Ovary (tissue), 9 donors: ENCODE data around the gene ALX3. TPM values are rescaled to one million over a fixed set of nuclear protein-coding genes. Genes with fewer than 3 reads are reported as not detected.

ENCODE experiments used
- DNase-seq, 5 donors: peaks; one replicate each; pipeline ENCODE4 v3.0.0-alpha.2; 2019 to 2020
- H3K27ac ChIP-seq, 2 donors: fragments of 200-600 bp; one replicate each; pipeline versions ENCODE4 v1.5.1 to v1.8.0; 2019 to 2022
- H3K27me3 ChIP-seq: fragments of 200-600 bp; one replicate; pipeline ENCODE4 v1.8.0; 2022
- H3K36me3 ChIP-seq: fragments of 200-600 bp; sonication (generic); one replicate; pipeline ENCODE4 v1.5.1; 2019
- H3K4me1 ChIP-seq: one replicate; pipeline ENCODE4 v1.8.1; 2013; ENCODE audit warnings: mild to moderate bottlenecking, moderate library complexity; ENCODE audit not compliant: insufficient read depth
- H3K4me3 ChIP-seq: fragments of 200-600 bp; sonication (generic); one replicate; pipeline ENCODE4 v1.5.1; 2017
- H3K9me3 ChIP-seq, 2 donors: fragments of 200-600 bp in 1 of 2; sonication (generic) in 1 of 2; one replicate each; pipeline versions ENCODE4 v1.5.1 to v1.8.1; 2013 to 2019; ENCODE audit warnings: mild to moderate bottlenecking in 1 of 2, moderate library complexity in 1 of 2
- CTCF ChIP-seq, 3 donors: fragments of 450-650 bp in 2 of 3; fragments of 200-600 bp in 1 of 3; IDR thresholded peaks; one replicate each; pipeline versions ENCODE4 v1.5.1 to v1.8.0; 2016 to 2022; ENCODE audit warnings: antibody characterized with exemption in 3 of 3, mild to moderate bottlenecking in 1 of 3
- EP300 ChIP-seq: sonication (generic); formaldehyde crosslinking; IDR thresholded peaks from one replicate; pipeline ENCODE4 v1.6.1; 2017; ENCODE audit warnings: antibody characterized with exemption
- POLR2A ChIP-seq: fragments of 450-650 bp; IDR thresholded peaks from one replicate; pipeline ENCODE4 v1.6.1; 2017; ENCODE audit warnings: antibody characterized with exemption, mild to moderate bottlenecking, moderate library complexity
- WGBS, 3 donors: extraction: QIAGEN DNeasy Blood & Tissue Kit in 1 of 3; methylation state at CpG; one replicate each; pipeline versions ENCODE4 v1.1.5 to v1.1.7; 2013 to 2017; 5-methylcytosine and 5-hydroxymethylcytosine counted together
- intact Hi-C, 4 donors: fragments of 100-400 bp; cut with DNase I; formaldehyde crosslinking; loops; one replicate each; pipeline versions ENCODE4 v1.11.0 to v1.15.1; 2022 to 2023
- polyA plus RNA-seq, 2 donors: library from polyadenylated mRNA; stranded (reverse); fragments of 200-250 nt in 1 of 2; fragments of 350-450 nt in 1 of 2; fragmentation: Illumina TruSeq in 1 of 2; extraction: RNeasy Lipid Tissue Mini Kit (QIAGEN cat#74804) in 1 of 2; gene quantifications; one replicate each; pipeline ENCODE4 v1.2.3, GENCODE V29; 2013 to 2014
- total RNA-seq, 7 donors: library from RNA; depleted of rRNA in 2 of 7; stranded (reverse); fragments of >200 nt in 2 of 7; fragmentation: NEBNext Ultra II Directional in 3 of 7; extraction: Animal tissue kit (Norgen Biotek cat#: 25700) in 3 of 7; gene quantifications; one replicate each; pipeline versions ENCODE4 v1.1.0 to v1.2.4, GENCODE V29; 2016 to 2023
- donor health status: DM: no; HTN: no; CAD: no; lungs with moderate emphysema.
- donor health status: DM: no; HTN: no; CAD: no.
- donor health status: Bipolar disorder and iron deficiency.
- donor health status: DM: yes; HTN: yes; CAD: no.
- donor health status: DM: no; HTN: no; CAD: no.
- donor health status: DM: yes; HTN: yes; CAD: no.

ALX3 gene
- total and polyA plus RNA-seq, 9 donors: 0.12 to 0.43 (median 0.36) TPM; not detected in 4

- H3K9me3 ChIP-seq: no peaks in the 10 kb centered on the region
- H3K27ac ChIP-seq: no peak overlapping the region
- no peak overlapping the region for H3K4me3 ChIP-seq
- no peaks in the 10 kb centered on the region for H3K36me3 ChIP-seq
- WGBS, 3 donors: 90 to 91% (median 90%) methylated on average over 4 of the region's 4 CpGs
- TF ChIP-seq EP300 (no peak), POLR2A (no peak), CTCF (IDR thresholded peaks at IDR 0.05) (no peak)
- H3K27me3 ChIP-seq: no peaks in the 10 kb centered on the region
- no peaks in the 10 kb centered on the region for H3K4me1 ChIP-seq
- no peak for DNase-seq
- intact Hi-C loops: no loop called here
Measured at GRCh38 chr1:110024613-110025012, 45.9 kb downstream of the ALX3 start.

GRCh38 chr1:110021285-110021684, 49.2 kb downstream of the ALX3 start:
- no peak for TF ChIP-seq EP300
- no peak for TF ChIP-seq CTCF (IDR thresholded peaks at IDR 0.05)
- TF ChIP-seq POLR2A: no peak
- no peak for DNase-seq
- WGBS, 3 donors: 42 to 62% (median 54%) methylated on average over 3 of the region's 3 CpGs
- intact Hi-C loops: no loop called here
- Histone ChIP-seq H3K27me3 (no peaks in the 10 kb centered on the region), H3K9me3 (no peaks in the 10 kb centered on the region), H3K4me1 (no peaks in the 10 kb centered on the region), H3K27ac (no peak overlapping the region), H3K36me3 (no peaks in the 10 kb centered on the region), H3K4me3 (no peak overlapping the region)

- Histone ChIP-seq H3K4me3 (no peak overlapping the region), H3K27me3 (no peaks in the 10 kb centered on the region), H3K36me3 (no peaks in the 10 kb centered on the region), H3K4me1 (no peaks in the 10 kb centered on the region), H3K9me3 (no peaks in the 10 kb centered on the region), H3K27ac (no peak overlapping the region)
- no peak for DNase-seq
- intact Hi-C loops: no loop called here
- no peak for TF ChIP-seq EP300
- no peak for TF ChIP-seq POLR2A
- TF ChIP-seq CTCF (IDR thresholded peaks at IDR 0.05): no peak
- 71 to 78% (median 75%) methylated on average over 1 of the region's 1 CpG for WGBS, 3 donors
Measured at GRCh38 chr1:110019770-110020169, 50.7 kb downstream of the ALX3 start.

GRCh38 chr1:110018396-110018795, 52.1 kb downstream of the ALX3 start:
- intact Hi-C loops: no loop called here
- DNase-seq: no peak
- no peaks in the 10 kb centered on the region for H3K4me1 ChIP-seq
- no peaks in the 10 kb centered on the region for H3K9me3 ChIP-seq
- H3K4me3 ChIP-seq: no peak overlapping the region
- no peaks in the 10 kb centered on the region for H3K36me3 ChIP-seq
- TF ChIP-seq EP300: no peak
- TF ChIP-seq CTCF (IDR thresholded peaks at IDR 0.05): no peak
- TF ChIP-seq POLR2A: no peak
- H3K27me3 ChIP-seq: no peaks in the 10 kb centered on the region
- 87 to 91% (median 88%) methylated on average over 9 of the region's 9 CpGs for WGBS, 3 donors
- no peak overlapping the region for H3K27ac ChIP-seq

- H3K27ac ChIP-seq: no peak overlapping the region
Measured at GRCh38 chr1:110017792-110018191, 52.7 kb downstream of the ALX3 start.

More at GRCh38 chr1:110017792-110018191, 52.7 kb downstream of the ALX3 start:
- WGBS, 3 donors: 91 to 94% (median 93%) methylated on average over 3 of the region's 3 CpGs
- Histone ChIP-seq H3K36me3 (no peaks in the 10 kb centered on the region), H3K4me3 (no peak overlapping the region), H3K9me3 (no peaks in the 10 kb centered on the region), H3K4me1 (no peaks in the 10 kb centered on the region), H3K27me3 (no peaks in the 10 kb centered on the region)
- intact Hi-C loops: no loop called here
- TF ChIP-seq POLR2A (no peak), EP300 (no peak), CTCF (IDR thresholded peaks at IDR 0.05) (no peak)
- DNase-seq: no peak
